HepG2 (cell line): Measurements from ENCODE around the gene PLXNB2. TPM values are rescaled to one million over a fixed set of nuclear protein-coding genes. Genes with fewer than 3 reads are reported as not detected.

Experiments
- KLF6 ChIP-seq: IDR thresholded peaks from 2 replicates; pipeline ENCODE4 v1.8.0; 2016; ENCODE audit warnings: missing biosample characterization, missing genetic modification reagents
- PAF1 ChIP-seq: IDR thresholded peaks from 2 replicates; pipeline ENCODE4 v1.6.1; 2016; ENCODE audit warnings: missing genetic modification reagents, missing compliant biosample characterization
- RBAK ChIP-seq: sonication (generic); formaldehyde crosslinking; IDR thresholded peaks from 2 replicates; pipeline ENCODE4 v1.5.1; 2020; ENCODE audit warnings: mild to moderate bottlenecking, missing genetic modification reagents
- SMARCE1 ChIP-seq: fragments of 450-650 bp; IDR thresholded peaks from 2 replicates; pipeline ENCODE4 v1.6.1; 2017; ENCODE audit warnings: borderline replicate concordance
- TBL1XR1 ChIP-seq: fragments of 150-350 bp; IDR thresholded peaks from 2 replicates; pipeline ENCODE4 v1.6.1; 2014; ENCODE audit warnings: borderline replicate concordance, low read length; ENCODE audit not compliant: partially characterized antibody
- U2AF2 ChIP-seq: fragments of 200-400 bp; formaldehyde crosslinking; IDR thresholded peaks from 2 replicates; pipeline ENCODE4 v1.6.1; 2017; ENCODE audit warnings: low read depth, mild to moderate bottlenecking, low read length
- ZNF101 ChIP-seq: sonication (generic); formaldehyde crosslinking; IDR thresholded peaks from 2 replicates; pipeline ENCODE4 v1.4.0; 2020; ENCODE audit warnings: mild to moderate bottlenecking, low read depth, missing genetic modification reagents, borderline replicate concordance
- ZNF629 ChIP-seq: sonication (generic); formaldehyde crosslinking; conservative IDR thresholded peaks from 2 replicates; pipeline ENCODE4 v1.5.0; 2020; ENCODE audit warnings: missing genetic modification reagents
- ZNF674 ChIP-seq: sonication (generic); formaldehyde crosslinking; IDR thresholded peaks from 2 replicates; pipeline ENCODE4 v1.5.0; 2020; ENCODE audit warnings: low read depth, mild to moderate bottlenecking, missing genetic modification reagents
- polyA plus RNA-seq, 8 experiments: library from polyadenylated mRNA; depleted of rRNA in 3 of 8; stranded (reverse) in 7 of 8; unstranded in 1 of 8; fragments of >200 nt; fragmentation: Illumina TruSeq in 4 of 8; extraction: Trizol in 4 of 8; gene quantifications; 2 replicates each; pipeline versions ENCODE4 v1.2.1 to v1.2.3, GENCODE V29; 2011 to 2016; ENCODE audit warnings: low read depth in 4 of 8, missing spikeins in 1 of 8, mixed read lengths in 1 of 8; ENCODE audit not compliant: insufficient read depth in 1 of 8
- total RNA-seq, 5 experiments: library from RNA; depleted of rRNA; stranded (reverse); fragments of >200 nt; fragmentation: Illumina TruSeq; extraction: Trizol; gene quantifications; 2 replicates each; pipeline ENCODE4 v1.2.3, GENCODE V29; 2016; ENCODE audit warnings: low read depth in 1 of 5
- TF ChIP-seq, protein P1 (sequence below): sonication (generic); formaldehyde crosslinking; IDR thresholded peaks from 2 replicates; pipeline ENCODE4 v1.5.1; 2020; ENCODE audit warnings: missing genetic modification reagents, mild to moderate bottlenecking, borderline replicate concordance

PLXNB2 gene
- total and polyA plus RNA-seq, 2 of the 13 experiments (the other 11 are each of a cell fraction or from before 2014, with no cell fraction given), result 32.6 to 68.9 TPM

DNA sequence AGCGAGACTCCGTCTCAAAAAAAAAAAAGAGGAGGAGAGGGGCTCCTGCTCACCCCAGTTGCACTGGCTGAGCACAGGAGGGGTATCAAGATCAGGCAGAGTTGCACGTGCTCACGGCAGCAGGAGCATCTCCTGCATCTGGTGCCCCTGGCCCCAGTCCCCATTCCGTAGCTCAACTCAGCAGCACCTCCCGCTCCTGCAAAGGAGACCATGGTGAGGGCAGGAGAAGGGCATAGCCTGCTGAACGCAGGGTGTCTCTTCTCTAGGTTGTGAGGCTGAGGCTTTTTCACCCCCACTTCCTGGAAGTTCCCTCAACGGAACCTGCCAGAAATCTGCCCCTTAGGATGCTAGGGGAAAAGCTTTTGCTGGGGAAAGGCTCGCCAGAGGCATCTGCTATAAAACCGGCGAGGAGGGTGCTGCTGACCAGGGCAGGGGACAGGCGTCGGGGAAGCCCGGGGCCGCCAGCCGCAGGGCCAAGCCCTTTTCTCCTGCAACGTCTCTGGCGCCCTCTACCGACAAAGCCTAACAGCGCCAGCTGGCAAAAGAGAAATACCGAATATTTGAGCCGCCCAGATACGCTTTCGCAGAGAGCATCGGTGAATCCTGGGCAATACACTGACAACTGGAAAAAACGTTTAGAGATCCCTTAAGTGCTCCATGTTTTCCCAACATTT, 34.7 kb upstream of the PLXNB2 start (continued):
- TF ChIP-seq PAF1 (CRISPR knock-in tag) (no peak), ZNF674 (CRISPR knock-in tag) (no peak), KLF6 (CRISPR knock-in tag) (no peak), ZNF101 (CRISPR knock-in tag) (no peak), U2AF2 (no peak), SMARCE1 (no peak), RBAK (CRISPR knock-in tag) (no peak), TBL1XR1 (no peak), ZNF629 (CRISPR knock-in tag) (no peak)
- TF ChIP-seq, protein P1, sequence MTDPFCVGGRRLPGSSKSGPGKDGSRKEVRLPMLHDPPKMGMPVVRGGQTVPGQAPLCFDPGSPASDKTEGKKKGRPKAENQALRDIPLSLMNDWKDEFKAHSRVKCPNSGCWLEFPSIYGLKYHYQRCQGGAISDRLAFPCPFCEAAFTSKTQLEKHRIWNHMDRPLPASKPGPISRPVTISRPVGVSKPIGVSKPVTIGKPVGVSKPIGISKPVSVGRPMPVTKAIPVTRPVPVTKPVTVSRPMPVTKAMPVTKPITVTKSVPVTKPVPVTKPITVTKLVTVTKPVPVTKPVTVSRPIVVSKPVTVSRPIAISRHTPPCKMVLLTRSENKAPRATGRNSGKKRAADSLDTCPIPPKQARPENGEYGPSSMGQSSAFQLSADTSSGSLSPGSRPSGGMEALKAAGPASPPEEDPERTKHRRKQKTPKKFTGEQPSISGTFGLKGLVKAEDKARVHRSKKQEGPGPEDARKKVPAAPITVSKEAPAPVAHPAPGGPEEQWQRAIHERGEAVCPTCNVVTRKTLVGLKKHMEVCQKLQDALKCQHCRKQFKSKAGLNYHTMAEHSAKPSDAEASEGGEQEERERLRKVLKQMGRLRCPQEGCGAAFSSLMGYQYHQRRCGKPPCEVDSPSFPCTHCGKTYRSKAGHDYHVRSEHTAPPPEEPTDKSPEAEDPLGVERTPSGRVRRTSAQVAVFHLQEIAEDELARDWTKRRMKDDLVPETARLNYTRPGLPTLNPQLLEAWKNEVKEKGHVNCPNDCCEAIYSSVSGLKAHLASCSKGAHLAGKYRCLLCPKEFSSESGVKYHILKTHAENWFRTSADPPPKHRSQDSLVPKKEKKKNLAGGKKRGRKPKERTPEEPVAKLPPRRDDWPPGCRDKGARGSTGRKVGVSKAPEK (CRISPR knock-in tag), result no peak
- TF ChIP-seq, all 625 proteins: peak for 110
